HFFc6 (cell line): Measurements from ENCODE around the gene PLEKHD1. TPM values are rescaled to one million over a fixed set of nuclear protein-coding genes. Genes with fewer than 3 reads are reported as not detected.

ENCODE experiments used
- DNase-seq: peaks from one replicate; pipeline ENCODE4 v3.0.0-alpha.2; 2018
- H3K27ac Mint-ChIP-seq: 2 replicates; pipeline ENCODE4 v1.8.0; 2020; ENCODE audit warnings: mild to moderate bottlenecking, mixed read lengths
- H3K27me3 Mint-ChIP-seq: 2 replicates; pipeline ENCODE4 v1.8.0; 2021; ENCODE audit warnings: mild to moderate bottlenecking, moderate library complexity, mixed read lengths; ENCODE audit not compliant: insufficient read depth
- H3K36me3 Mint-ChIP-seq: 2 replicates; pipeline ENCODE4 v1.8.0; 2021; ENCODE audit warnings: low read depth, mixed read lengths
- H3K4me1 Mint-ChIP-seq: 2 replicates; pipeline ENCODE4 v1.8.0; 2020; ENCODE audit warnings: low read depth, mixed read lengths
- H3K4me3 Mint-ChIP-seq: 2 replicates; pipeline ENCODE4 v1.8.0; 2020; ENCODE audit warnings: mild to moderate bottlenecking, moderate library complexity, mixed read lengths
- H3K9me3 Mint-ChIP-seq: 2 replicates; pipeline ENCODE4 v1.8.0; 2020; ENCODE audit warnings: mild to moderate bottlenecking, mixed read lengths
- CTCF ChIP-seq: fragments of 200-600 bp; sonication (generic); IDR thresholded peaks from 2 replicates; pipeline ENCODE4 v1.5.0; 2021; ENCODE audit warnings: antibody characterized with exemption, mild to moderate bottlenecking
- long read RNA-seq: library from polyadenylated mRNA; unstranded; transcript quantifications from one replicate; pipeline ENCODE4 v2.0.0, GENCODE V29; 2019
- total RNA-seq, 6 experiments: library from RNA; stranded (reverse); fragmentation: NEBNext Ultra II Directional; extraction: Animal tissue kit (Norgen Biotek cat#: 25700); gene quantifications; 2 replicates in 1 of 6; 3 replicates in 5 of 6; pipeline ENCODE4 v1.2.3, GENCODE V29; 2021

Gene PLEKHD1
- total RNA-seq = under 1 TPM in 1 of 6 experiments, not detected in 5; 0.06 TPM
- long read RNA-seq = 0 reads

GRCh38 chr14:69484444-69485314 is at the start of gene PLEKHD1:
TSS of gene PLEKHD1 (plus strand) at chr14:69484728. CDS start at chr14:69484966, 238 bp downstream.
- Mint-ChIP-seq H3K4me3 (no peak within 1 kb of the TSS), H3K36me3 (no peaks in the 10 kb centered on the region), H3K27ac (no peak within 1 kb of the TSS), H3K9me3 (no peaks in the 10 kb centered on the region), H3K4me1 (no peaks in the 10 kb centered on the region), H3K27me3 (peaks cover 51% of the 10 kb centered on the region)
- no peak for DNase-seq
- no peak for TF ChIP-seq CTCF

GRCh38 chr14:69439521-69440270 is 44.8 kb upstream of the PLEKHD1 start:
- H3K4me3 Mint-ChIP-seq = no peak overlapping the region
- no peak for DNase-seq
- H3K27ac Mint-ChIP-seq = no peak overlapping the region
- H3K27me3 Mint-ChIP-seq = no peaks in the 10 kb centered on the region
- peaks cover 26% of the 10 kb centered on the region for H3K36me3 Mint-ChIP-seq
- TF ChIP-seq CTCF = no peak
- H3K9me3 Mint-ChIP-seq = no peaks in the 10 kb centered on the region
- peaks cover 9% of the 10 kb centered on the region for H3K4me1 Mint-ChIP-seq

- Mint-ChIP-seq H3K4me1 (peaks cover 9% of the 10 kb centered on the region), H3K36me3 (peaks cover 35% of the 10 kb centered on the region), H3K4me3 (no peak overlapping the region), H3K27ac (no peak overlapping the region), H3K27me3 (no peaks in the 10 kb centered on the region), H3K9me3 (no peaks in the 10 kb centered on the region)
- TF ChIP-seq CTCF = no peak
- no peak for DNase-seq
Measured at GRCh38 chr14:69441948-69442347, 42.6 kb upstream of the PLEKHD1 start.

GRCh38 chr14:69443296-69443805 is 41.2 kb upstream of the PLEKHD1 start:
- no peaks in the 10 kb centered on the region for H3K27me3 Mint-ChIP-seq
- H3K4me1 Mint-ChIP-seq = peaks cover 9% of the 10 kb centered on the region
- H3K4me3 Mint-ChIP-seq = no peak overlapping the region
- no peak for TF ChIP-seq CTCF
- peaks cover 38% of the 10 kb centered on the region for H3K36me3 Mint-ChIP-seq
- no peaks in the 10 kb centered on the region for H3K9me3 Mint-ChIP-seq
- H3K27ac Mint-ChIP-seq = no peak overlapping the region
- no peak for DNase-seq

- H3K27me3 Mint-ChIP-seq = peaks cover 1% of the 10 kb centered on the region; the same call in 1 of the 2 replicates
- H3K4me1 Mint-ChIP-seq = no peaks in the 10 kb centered on the region
- TF ChIP-seq CTCF = no peak
- no peak for DNase-seq
- H3K9me3 Mint-ChIP-seq = no peaks in the 10 kb centered on the region
- no peak overlapping the region for H3K4me3 Mint-ChIP-seq
- peaks cover 19% of the 10 kb centered on the region; the same call in 1 of the 2 replicates for H3K36me3 Mint-ChIP-seq
- H3K27ac Mint-ChIP-seq = no peak overlapping the region
Measured at GRCh38 chr14:69449216-69449615, 35.3 kb upstream of the PLEKHD1 start.
